GM23338 (cell line): ENCODE measurements around the gene ITGA7. TPM values are rescaled to one million over a fixed set of nuclear protein-coding genes. Genes with fewer than 3 reads are reported as not detected.

Experiments used
- ETS1 ChIP-seq: IDR thresholded peaks from 2 replicates; pipeline ENCODE4 v1.6.1; 2016; ENCODE audit warnings: antibody characterized with exemption
- EZH2 ChIP-seq: fragments of 200-600 bp; sonication (generic); IDR thresholded peaks from one replicate; pipeline ENCODE4 v1.8.0; 2017; ENCODE audit warnings: antibody characterized with exemption, mild to moderate bottlenecking, low read depth; ENCODE audit not compliant: unreplicated experiment
- JUNB ChIP-seq: IDR thresholded peaks from one replicate; pipeline ENCODE4 v1.6.1; 2016; ENCODE audit warnings: antibody characterized with exemption; ENCODE audit not compliant: unreplicated experiment
- REST ChIP-seq: IDR thresholded peaks from one replicate; pipeline ENCODE4 v1.6.1; 2018; ENCODE audit warnings: antibody characterized with exemption; ENCODE audit not compliant: unreplicated experiment
- ZNF462 ChIP-seq: fragments of 250-450 bp; sonication (Bioruptor Pico); IDR thresholded peaks from 2 replicates; pipeline ENCODE4 v1.5.0; 2020; ENCODE audit warnings: mild to moderate bottlenecking, moderate library complexity
- polyA plus RNA-seq: library from polyadenylated mRNA; unstranded; fragments of >200 nt; fragmentation: Nextera tagmentation; extraction: Ambion mirVana; gene quantifications from 2 replicates; pipeline ENCODE4 v1.2.1, GENCODE V29; 2016
- total RNA-seq: library from RNA; depleted of rRNA; stranded (reverse); fragments of >200 nt; shearing (Covaris generic); gene quantifications from 2 replicates; pipeline ENCODE4 v1.2.3, GENCODE V29; 2014

ITGA7 gene
- total and polyA plus RNA-seq, 2 experiments from 2014 or later, result 20.0 to 49.1 TPM

GRCh38 chr12:55725556-55725955 is 17.9 kb upstream of the ITGA7 start (continued):
- TF ChIP-seq ZNF462 (CRISPR knock-in tag), result no peak
- no peak for TF ChIP-seq EZH2
- TF ChIP-seq ETS1, result no peak
- TF ChIP-seq JUNB, result no peak
- TF ChIP-seq REST, result no peak
